WTC11 (cell line): ENCODE data around the gene SYCE3. TPM values are rescaled to one million over a fixed set of nuclear protein-coding genes. Genes with fewer than 3 reads are reported as not detected.

Source experiments
- ATAC-seq: fragments of 200-7000 bp; cut with Tn5 transposase; 2 replicates; pipeline ENCODE4 v1.10.0; 2021; ENCODE audit warnings: mild to moderate bottlenecking, moderate library complexity
- CTCF ChIA-PET: fragments of 300-600 bp; sonication (Branson Sonifier 250); formaldehyde crosslinking; loops from one replicate; lab custom pipeline; 2021; ENCODE audit warnings: antibody characterized with exemption; lab: Charles Lee
- POLR2A ChIA-PET: fragments of 350-600 bp; sonication (Branson Sonifier 250); formaldehyde crosslinking; loops from one replicate; lab custom pipeline; 2021; ENCODE audit warnings: antibody characterized with exemption; lab: Charles Lee
- DNase-seq: peaks from one replicate; pipeline ENCODE4 v3.0.0; 2021; ENCODE audit warnings: low spot score
- H3K27ac Mint-ChIP-seq: 2 replicates; pipeline ENCODE4 v1.8.0; 2021; ENCODE audit warnings: mixed read lengths
- H3K27me3 Mint-ChIP-seq: 2 replicates; pipeline ENCODE4 v1.8.0; 2021; ENCODE audit warnings: low read depth, mild to moderate bottlenecking, moderate library complexity, mixed read lengths
- H3K36me3 Mint-ChIP-seq: 2 replicates; pipeline ENCODE4 v1.8.0; 2021; ENCODE audit warnings: mixed read lengths
- H3K4me1 Mint-ChIP-seq: 2 replicates; pipeline ENCODE4 v1.8.0; 2022; ENCODE audit warnings: mixed read lengths
- H3K4me3 Mint-ChIP-seq: 2 replicates; pipeline ENCODE4 v1.8.0; 2021; ENCODE audit warnings: mild to moderate bottlenecking, moderate library complexity, mixed read lengths
- H3K9me3 Mint-ChIP-seq: 2 replicates; pipeline ENCODE4 v1.8.0; 2021; ENCODE audit warnings: mixed read lengths
- CBFB ChIP-seq: sonication (generic); formaldehyde crosslinking; IDR thresholded peaks from 2 replicates; pipeline ENCODE4 v1.8.1; 2022; ENCODE audit warnings: mild to moderate bottlenecking, low read depth, missing genetic modification reagents
- GRHL2 ChIP-seq: fragments of 250-450 bp; sonication (Bioruptor Pico); IDR thresholded peaks from 2 replicates; pipeline ENCODE4 v1.8.0; 2022; ENCODE audit warnings: mild to moderate bottlenecking, moderate library complexity; ENCODE audit not compliant: insufficient replicate concordance, severe bottlenecking
- JUN ChIP-seq: sonication (generic); formaldehyde crosslinking; IDR thresholded peaks from 2 replicates; pipeline ENCODE4 v1.8.0; 2023; ENCODE audit warnings: mild to moderate bottlenecking, missing genetic modification reagents
- MAX ChIP-seq: sonication (generic); formaldehyde crosslinking; IDR thresholded peaks from 2 replicates; pipeline ENCODE4 v1.8.0; 2022; ENCODE audit warnings: mild to moderate bottlenecking, missing genetic modification reagents
- MXD4 ChIP-seq: fragments of 250-450 bp; sonication (Bioruptor Pico); IDR thresholded peaks from 2 replicates; pipeline ENCODE4 v1.8.0; 2021; ENCODE audit warnings: mild to moderate bottlenecking, moderate library complexity, borderline replicate concordance
- NFATC4 ChIP-seq: fragments of 250-450 bp; sonication (Bioruptor Pico); IDR thresholded peaks from 2 replicates; pipeline ENCODE4 v1.9.0; 2021; ENCODE audit warnings: mild to moderate bottlenecking
- NFE2L1 ChIP-seq: sonication (generic); formaldehyde crosslinking; IDR thresholded peaks from 2 replicates; pipeline ENCODE4 v1.8.1; 2023; ENCODE audit warnings: missing genetic modification reagents
- NFYB ChIP-seq: sonication (generic); formaldehyde crosslinking; conservative IDR thresholded peaks from 2 replicates; pipeline ENCODE4 v1.8.0; 2022; ENCODE audit warnings: low read depth, missing genetic modification reagents
- TCF7 ChIP-seq: sonication (generic); formaldehyde crosslinking; IDR thresholded peaks from 2 replicates; pipeline ENCODE4 v1.8.0; 2022; ENCODE audit warnings: mild to moderate bottlenecking, low read depth, missing genetic modification reagents, moderate library complexity
- TP53 ChIP-seq: sonication (generic); formaldehyde crosslinking; IDR thresholded peaks from 2 replicates; pipeline ENCODE4 v1.8.1; 2023; ENCODE audit warnings: mild to moderate bottlenecking, missing genetic modification reagents
- ZNF138 ChIP-seq: sonication (generic); formaldehyde crosslinking; conservative IDR thresholded peaks from 2 replicates; pipeline ENCODE4 v1.8.1; 2022; ENCODE audit warnings: mild to moderate bottlenecking, moderate library complexity, missing genetic modification reagents
- ZNF219 ChIP-seq: sonication (generic); formaldehyde crosslinking; IDR thresholded peaks from 2 replicates; pipeline ENCODE4 v1.8.0; 2023; ENCODE audit warnings: missing genetic modification reagents, mild to moderate bottlenecking, borderline replicate concordance
- total RNA-seq: library from RNA; stranded (reverse); gene quantifications from 3 replicates; pipeline ENCODE4 v1.2.3, GENCODE V29; 2021
- TF ChIP-seq, protein P1 (sequence below): sonication (generic); formaldehyde crosslinking; conservative IDR thresholded peaks from 2 replicates; pipeline ENCODE4 v1.8.1; 2023; ENCODE audit warnings: mild to moderate bottlenecking, low read depth, missing genetic modification reagents, moderate library complexity
- TF ChIP-seq, protein P2 (sequence below): sonication (generic); formaldehyde crosslinking; IDR thresholded peaks from 2 replicates; pipeline ENCODE4 v1.8.1; 2022; ENCODE audit warnings: missing genetic modification reagents, borderline replicate concordance
- TF ChIP-seq, protein P3 (sequence below): sonication (generic); formaldehyde crosslinking; IDR thresholded peaks from 2 replicates; pipeline ENCODE4 v1.8.1; 2023; ENCODE audit warnings: mild to moderate bottlenecking, missing genetic modification reagents, moderate library complexity
- TF ChIP-seq, protein P4 (sequence below): fragments of 250-450 bp; sonication (Bioruptor Pico); IDR thresholded peaks from 2 replicates; pipeline ENCODE4 v1.8.0; 2021; ENCODE audit warnings: mild to moderate bottlenecking
- TF ChIP-seq, protein P5 (sequence below): sonication (generic); formaldehyde crosslinking; IDR thresholded peaks from 2 replicates; pipeline ENCODE4 v1.8.1; 2022; ENCODE audit warnings: mild to moderate bottlenecking, missing genetic modification reagents, moderate library complexity, borderline replicate concordance

SYCE3 gene
- total RNA-seq, 1 experiment from 2014 or later = 0.46 TPM

GRCh38 chr22:50569041-50569459 is 6.3 kb upstream of the SYCE3 start (continued):
- TF ChIP-seq, protein P1, sequence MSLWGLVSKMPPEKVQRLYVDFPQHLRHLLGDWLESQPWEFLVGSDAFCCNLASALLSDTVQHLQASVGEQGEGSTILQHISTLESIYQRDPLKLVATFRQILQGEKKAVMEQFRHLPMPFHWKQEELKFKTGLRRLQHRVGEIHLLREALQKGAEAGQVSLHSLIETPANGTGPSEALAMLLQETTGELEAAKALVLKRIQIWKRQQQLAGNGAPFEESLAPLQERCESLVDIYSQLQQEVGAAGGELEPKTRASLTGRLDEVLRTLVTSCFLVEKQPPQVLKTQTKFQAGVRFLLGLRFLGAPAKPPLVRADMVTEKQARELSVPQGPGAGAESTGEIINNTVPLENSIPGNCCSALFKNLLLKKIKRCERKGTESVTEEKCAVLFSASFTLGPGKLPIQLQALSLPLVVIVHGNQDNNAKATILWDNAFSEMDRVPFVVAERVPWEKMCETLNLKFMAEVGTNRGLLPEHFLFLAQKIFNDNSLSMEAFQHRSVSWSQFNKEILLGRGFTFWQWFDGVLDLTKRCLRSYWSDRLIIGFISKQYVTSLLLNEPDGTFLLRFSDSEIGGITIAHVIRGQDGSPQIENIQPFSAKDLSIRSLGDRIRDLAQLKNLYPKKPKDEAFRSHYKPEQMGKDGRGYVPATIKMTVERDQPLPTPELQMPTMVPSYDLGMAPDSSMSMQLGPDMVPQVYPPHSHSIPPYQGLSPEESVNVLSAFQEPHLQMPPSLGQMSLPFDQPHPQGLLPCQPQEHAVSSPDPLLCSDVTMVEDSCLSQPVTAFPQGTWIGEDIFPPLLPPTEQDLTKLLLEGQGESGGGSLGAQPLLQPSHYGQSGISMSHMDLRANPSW (CRISPR knock-in tag) = no peak
- no peak for TF ChIP-seq CBFB (CRISPR knock-in tag)
- TF ChIP-seq, protein P2, sequence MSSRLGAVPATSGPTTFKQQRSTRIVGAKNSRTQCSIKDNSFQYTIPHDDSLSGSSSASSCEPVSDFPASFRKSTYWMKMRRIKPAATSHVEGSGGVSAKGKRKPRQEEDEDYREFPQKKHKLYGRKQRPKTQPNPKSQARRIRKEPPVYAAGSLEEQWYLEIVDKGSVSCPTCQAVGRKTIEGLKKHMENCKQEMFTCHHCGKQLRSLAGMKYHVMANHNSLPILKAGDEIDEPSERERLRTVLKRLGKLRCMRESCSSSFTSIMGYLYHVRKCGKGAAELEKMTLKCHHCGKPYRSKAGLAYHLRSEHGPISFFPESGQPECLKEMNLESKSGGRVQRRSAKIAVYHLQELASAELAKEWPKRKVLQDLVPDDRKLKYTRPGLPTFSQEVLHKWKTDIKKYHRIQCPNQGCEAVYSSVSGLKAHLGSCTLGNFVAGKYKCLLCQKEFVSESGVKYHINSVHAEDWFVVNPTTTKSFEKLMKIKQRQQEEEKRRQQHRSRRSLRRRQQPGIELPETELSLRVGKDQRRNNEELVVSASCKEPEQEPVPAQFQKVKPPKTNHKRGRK = no peak

DNA sequence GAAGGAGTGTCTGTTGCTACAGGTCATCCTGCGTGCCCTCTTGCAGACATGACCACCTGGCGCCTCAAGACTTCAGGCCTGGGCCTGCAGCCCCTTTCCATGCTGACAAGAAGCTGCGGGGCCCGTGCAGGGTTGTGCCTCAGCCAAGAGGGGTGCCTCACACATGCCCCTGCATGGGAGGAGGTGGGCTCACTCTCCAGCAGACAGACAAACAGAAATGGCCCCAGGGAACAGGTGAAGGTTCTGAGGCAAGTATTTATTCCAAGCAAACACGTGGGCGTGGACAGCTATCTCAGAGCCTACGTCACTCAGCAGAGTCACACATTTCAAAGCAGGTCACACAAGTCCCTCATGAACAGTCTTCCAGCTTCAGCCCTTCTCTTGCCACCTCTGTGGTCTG is 5.9 kb upstream of the SYCE3 start:
- POLR2A ChIA-PET = no interaction called here
- DNase-seq (no peak), ATAC-seq (no peak)
- no peak overlapping the region for H3K4me3 Mint-ChIP-seq
- H3K27me3 Mint-ChIP-seq = peaks cover 9% of the 10 kb centered on the region
- no peak overlapping the region for H3K27ac Mint-ChIP-seq
- no peaks in the 10 kb centered on the region for H3K9me3 Mint-ChIP-seq
- TF ChIP-seq NFE2L1 (CRISPR knock-in tag) (no peak), MAX (no peak), TCF7 (CRISPR knock-in tag) (no peak), GRHL2 (CRISPR knock-in tag) (no peak), NFATC4 (no peak), NFYB (CRISPR knock-in tag) (no peak), JUN (CRISPR knock-in tag) (no peak), CBFB (CRISPR knock-in tag) (no peak), ZNF138 (no peak), MXD4 (CRISPR knock-in tag) (no peak), ZNF219 (CRISPR knock-in tag) (no peak), TP53 (CRISPR knock-in tag) (no peak)
- TF ChIP-seq, protein P3, sequence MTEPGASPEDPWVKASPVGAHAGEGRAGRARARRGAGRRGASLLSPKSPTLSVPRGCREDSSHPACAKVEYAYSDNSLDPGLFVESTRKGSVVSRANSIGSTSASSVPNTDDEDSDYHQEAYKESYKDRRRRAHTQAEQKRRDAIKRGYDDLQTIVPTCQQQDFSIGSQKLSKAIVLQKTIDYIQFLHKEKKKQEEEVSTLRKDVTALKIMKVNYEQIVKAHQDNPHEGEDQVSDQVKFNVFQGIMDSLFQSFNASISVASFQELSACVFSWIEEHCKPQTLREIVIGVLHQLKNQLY (CRISPR knock-in tag) = no peak
- TF ChIP-seq, protein P4, sequence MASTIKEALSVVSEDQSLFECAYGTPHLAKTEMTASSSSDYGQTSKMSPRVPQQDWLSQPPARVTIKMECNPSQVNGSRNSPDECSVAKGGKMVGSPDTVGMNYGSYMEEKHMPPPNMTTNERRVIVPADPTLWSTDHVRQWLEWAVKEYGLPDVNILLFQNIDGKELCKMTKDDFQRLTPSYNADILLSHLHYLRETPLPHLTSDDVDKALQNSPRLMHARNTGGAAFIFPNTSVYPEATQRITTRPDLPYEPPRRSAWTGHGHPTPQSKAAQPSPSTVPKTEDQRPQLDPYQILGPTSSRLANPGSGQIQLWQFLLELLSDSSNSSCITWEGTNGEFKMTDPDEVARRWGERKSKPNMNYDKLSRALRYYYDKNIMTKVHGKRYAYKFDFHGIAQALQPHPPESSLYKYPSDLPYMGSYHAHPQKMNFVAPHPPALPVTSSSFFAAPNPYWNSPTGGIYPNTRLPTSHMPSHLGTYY = no peak
- TF ChIP-seq, protein P5, sequence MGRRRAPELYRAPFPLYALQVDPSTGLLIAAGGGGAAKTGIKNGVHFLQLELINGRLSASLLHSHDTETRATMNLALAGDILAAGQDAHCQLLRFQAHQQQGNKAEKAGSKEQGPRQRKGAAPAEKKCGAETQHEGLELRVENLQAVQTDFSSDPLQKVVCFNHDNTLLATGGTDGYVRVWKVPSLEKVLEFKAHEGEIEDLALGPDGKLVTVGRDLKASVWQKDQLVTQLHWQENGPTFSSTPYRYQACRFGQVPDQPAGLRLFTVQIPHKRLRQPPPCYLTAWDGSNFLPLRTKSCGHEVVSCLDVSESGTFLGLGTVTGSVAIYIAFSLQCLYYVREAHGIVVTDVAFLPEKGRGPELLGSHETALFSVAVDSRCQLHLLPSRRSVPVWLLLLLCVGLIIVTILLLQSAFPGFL = no peak
- H3K4me1 Mint-ChIP-seq = peaks cover under 1% of the 10 kb centered on the region
- H3K36me3 Mint-ChIP-seq = peaks cover 31% of the 10 kb centered on the region
- CTCF ChIA-PET = no interaction called here
